Myocyte (in vitro differentiated cells): ENCODE results near the gene TIGD3. TPM values are rescaled to one million over a fixed set of nuclear protein-coding genes. Genes with fewer than 3 reads are reported as not detected.
"Not testable (repeated sequence)": the region's sequence is repeated elsewhere in the genome, so short reads cannot be mapped to it uniquely, and the experiment has no call there.

Experiments used
- DNase-seq: peaks from one replicate; pipeline ENCODE4 v3.0.0-alpha.2; 2012; ENCODE audit warnings: low read depth
- total RNA-seq: library from RNA; depleted of rRNA; stranded (reverse); fragments of >200 nt; gene quantifications from 2 replicates; pipeline ENCODE4 v1.2.3, GENCODE V29; 2014

TIGD3 gene
- total RNA-seq, 1 donor from 2014 or later = 0.72 TPM

GRCh38 chr11:65323813-65324212 lies 30.7 kb upstream of the TIGD3 start:
- DNase-seq = no peak

- DNase-seq = no peak
Measured at GRCh38 chr11:65325435-65325834, 29.1 kb upstream of the TIGD3 start.

GRCh38 chr11:65327021-65327420 lies 27.5 kb upstream of the TIGD3 start:
- DNase-seq = no peak

DNA sequence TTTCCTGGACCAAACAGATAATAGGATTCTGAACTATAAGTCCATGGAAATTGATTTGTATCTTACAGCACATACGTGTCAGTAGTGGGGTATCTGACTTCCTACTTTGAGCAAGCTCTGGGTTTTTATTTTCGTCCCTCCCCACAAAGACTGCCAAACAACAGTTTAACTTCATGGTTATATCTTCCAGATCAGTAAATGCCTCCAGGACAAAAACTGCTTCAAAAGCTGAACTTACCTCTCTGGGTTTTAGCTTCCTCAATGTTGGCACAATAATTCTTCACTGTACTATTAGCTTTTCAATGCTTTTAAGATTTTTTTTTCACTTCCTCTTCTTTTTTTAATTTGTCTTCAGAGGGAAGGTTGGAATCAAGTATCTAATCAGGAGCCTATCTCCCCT lies 25.1 kb upstream of the TIGD3 start:
- no peak for DNase-seq

DNA sequence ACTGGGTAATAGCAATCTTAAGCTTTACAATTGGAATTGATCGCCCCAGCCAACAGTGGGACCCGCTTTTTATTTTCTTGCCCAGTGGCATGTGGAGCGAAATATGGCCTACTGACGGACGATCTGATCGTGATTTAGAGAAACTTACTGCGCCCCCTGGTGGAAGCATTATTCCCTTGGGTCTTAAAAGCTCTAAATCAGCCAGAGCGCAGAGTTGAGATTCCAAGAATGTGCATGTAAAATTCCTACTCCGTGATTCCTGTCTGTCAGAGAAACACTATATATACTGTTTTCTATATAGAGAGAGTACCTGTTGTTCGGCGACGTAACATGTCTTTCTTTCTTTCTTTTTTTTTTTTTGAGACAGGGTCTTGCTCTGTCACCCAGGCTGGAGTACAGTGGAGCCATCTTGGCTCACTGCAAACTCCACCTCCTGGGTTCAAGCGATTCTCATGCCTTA lies 24.6 kb upstream of the TIGD3 start:
- peak; percentile 92 for DNase-seq

- DNase-seq = no peak
Measured at GRCh38 chr11:65330544-65330943, 24.0 kb upstream of the TIGD3 start.

- not testable (repeated sequence) for DNase-seq
Measured at GRCh38 chr11:65332591-65332990, 22.0 kb upstream of the TIGD3 start.

DNA sequence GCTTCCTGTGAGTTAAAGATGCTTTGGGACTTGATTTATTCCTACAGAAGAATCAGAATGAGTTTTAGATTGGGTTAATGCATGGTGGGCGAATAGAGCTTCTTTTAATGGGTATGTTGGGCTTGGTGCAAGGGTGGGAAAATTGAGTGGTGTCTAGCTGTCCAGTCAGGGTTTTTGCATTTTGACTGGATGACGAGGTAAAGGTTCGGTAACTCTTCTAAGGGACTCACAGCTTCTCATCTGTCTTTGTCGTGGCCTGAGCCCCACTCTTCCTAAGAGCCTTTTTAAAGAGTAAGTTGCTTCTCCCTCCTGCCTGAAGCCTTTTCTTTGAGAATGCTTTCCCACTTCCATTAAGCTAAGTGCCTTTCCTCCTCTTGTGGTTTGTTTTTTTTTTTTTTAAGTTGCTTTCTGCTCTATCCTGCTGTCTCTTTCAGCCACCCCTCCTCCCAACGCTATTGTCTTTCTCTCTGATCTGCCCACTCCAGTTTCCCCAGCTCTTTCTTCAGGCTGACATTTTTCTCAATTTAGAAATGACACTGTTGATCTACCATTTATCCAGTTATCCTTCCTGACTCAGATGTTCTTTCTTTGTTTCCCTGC lies 19.8 kb upstream of the TIGD3 start:
- DNase-seq = no peak

- peak; percentile 42 for DNase-seq
Measured at GRCh38 chr11:65338676-65339075, 15.9 kb upstream of the TIGD3 start.

DNA sequence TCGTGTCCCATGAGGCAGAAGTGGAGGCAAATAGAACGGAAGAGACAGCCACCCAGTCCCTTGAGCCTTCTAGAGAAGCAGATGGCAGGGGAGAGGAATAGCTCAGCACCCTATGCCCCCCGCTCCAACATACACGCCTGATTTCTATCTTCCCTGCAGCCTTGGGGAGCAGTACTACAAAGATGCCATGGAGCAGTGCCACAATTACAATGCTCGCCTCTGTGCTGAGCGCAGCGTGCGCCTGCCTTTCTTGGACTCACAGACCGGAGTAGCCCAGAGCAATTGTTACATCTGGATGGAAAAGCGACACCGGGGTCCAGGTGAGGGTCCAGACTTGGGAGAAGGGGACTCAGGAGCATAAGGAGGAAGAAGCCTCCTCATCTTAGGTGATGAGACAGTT lies 14.3 kb upstream of the TIGD3 start:
- no peak for DNase-seq

DNA sequence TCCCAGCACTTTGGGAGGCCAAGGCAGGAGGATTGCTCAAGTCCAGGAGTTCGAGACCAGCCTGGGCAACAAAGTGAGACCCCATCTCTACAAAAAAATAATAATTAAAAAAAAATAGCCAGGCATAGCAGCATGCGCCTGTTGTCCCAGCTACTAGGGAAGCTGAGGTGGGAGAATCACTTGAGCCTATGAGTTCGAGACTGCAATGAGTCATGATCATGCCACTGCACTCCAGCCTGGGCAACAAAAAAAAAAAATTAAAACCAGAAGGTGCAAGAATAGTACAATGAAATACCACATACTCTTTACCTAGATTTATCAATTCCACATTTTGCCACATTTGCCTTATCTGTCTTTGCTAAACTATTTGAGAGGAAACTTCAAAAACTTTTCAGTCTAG lies 12.7 kb upstream of the TIGD3 start:
- DNase-seq = no peak

DNA sequence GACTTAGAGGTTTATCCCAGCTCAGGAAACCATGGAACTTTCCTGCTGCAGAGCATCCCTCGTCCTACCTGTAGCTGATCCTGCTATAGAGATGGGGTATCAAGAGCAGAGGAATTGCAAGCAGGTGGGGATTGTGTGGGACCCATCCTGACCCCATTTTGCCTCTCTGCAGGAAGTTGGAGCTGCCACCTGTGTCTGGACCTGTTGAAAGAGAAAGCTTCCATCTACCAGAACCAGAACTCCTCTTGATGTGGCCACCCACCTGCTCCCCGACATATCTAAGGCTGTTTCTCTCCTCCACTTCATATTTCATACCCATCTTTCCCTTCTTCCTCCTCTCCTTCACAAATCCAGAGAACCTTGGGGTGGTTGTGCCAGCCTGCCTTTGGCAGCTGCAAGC lies 3.0 kb upstream of the TIGD3 start:
- no peak for DNase-seq

DNA sequence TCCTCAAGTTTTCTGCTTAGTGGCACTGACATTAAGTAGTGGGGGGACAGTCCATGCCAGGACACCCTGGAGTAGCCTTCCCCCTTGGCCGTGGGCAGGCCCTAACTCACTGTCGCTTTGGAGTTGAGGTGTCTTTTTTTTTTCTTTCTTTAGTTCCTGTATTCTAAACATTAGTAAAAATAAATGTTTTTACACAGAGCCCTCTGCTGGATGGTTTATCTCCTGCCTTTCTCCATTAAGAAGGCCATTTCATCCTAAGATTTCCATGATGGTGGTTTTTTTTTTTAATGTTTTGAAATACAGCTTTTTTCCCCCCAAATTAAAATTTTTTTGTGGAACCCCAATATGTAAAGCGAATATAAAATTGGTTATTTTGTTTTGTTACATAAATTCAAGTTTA lies 1.8 kb upstream of the TIGD3 start:
- no peak for DNase-seq

- no peak for DNase-seq
Measured at GRCh38 chr11:65353376-65353775, 1.2 kb upstream of the TIGD3 start.

GRCh38 chr11:65353900-65354264 lies 669 bp upstream of the TIGD3 start:
- DNase-seq = no peak

GRCh38 chr11:65355013-65355775 lies 643 bp downstream of the TIGD3 start:
- no peak for DNase-seq

DNA sequence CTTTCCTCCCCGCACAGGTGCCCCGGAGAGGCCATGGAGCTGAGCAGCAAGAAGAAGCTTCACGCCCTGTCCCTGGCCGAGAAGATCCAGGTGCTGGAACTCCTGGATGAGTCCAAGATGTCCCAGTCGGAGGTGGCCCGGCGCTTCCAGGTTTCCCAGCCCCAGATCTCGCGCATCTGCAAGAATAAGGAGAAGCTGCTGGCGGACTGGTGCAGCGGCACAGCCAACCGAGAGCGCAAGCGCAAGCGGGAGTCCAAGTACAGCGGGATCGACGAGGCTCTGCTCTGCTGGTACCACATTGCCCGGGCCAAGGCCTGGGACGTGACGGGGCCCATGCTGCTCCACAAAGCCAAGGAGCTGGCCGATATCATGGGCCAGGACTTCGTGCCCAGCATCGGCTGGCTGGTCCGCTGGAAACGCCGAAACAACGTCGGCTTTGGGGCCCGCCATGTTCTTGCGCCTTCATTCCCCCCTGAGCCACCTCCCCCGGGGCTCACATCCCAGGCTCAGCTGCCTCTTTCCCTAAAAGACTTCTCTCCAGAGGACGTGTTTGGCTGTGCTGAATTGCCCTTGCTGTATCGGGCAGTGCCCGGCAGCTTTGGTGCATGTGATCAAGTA lies 1.3 kb downstream of the TIGD3 start:
- peak; percentile 61 for DNase-seq

DNA sequence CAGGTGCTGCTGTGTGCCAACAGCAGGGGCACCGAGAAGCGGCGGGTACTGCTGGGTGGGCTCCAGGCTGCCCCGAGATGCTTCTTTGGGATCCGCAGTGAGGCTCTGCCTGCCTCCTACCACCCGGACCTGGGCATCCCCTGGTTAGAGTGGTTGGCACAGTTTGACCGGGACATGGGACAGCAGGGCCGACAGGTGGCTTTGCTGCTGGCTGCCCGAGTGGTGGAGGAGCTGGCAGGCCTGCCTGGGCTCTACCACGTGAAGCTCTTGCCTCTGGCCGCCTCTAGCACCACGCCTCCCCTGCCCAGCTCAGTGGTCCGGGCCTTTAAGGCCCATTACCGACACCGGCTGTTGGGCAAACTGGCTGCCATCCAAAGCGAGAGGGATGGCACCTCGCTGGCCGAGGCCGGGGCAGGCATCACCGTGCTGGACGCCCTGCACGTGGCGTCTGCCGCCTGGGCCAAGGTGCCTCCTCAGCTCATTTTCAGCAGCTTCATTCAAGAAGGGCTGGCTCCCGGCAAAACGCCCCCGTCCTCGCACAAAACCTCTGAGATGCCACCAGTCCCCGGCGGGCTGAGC lies 1.9 kb downstream of the TIGD3 start:
- DNase-seq = peak; percentile 56

DNA sequence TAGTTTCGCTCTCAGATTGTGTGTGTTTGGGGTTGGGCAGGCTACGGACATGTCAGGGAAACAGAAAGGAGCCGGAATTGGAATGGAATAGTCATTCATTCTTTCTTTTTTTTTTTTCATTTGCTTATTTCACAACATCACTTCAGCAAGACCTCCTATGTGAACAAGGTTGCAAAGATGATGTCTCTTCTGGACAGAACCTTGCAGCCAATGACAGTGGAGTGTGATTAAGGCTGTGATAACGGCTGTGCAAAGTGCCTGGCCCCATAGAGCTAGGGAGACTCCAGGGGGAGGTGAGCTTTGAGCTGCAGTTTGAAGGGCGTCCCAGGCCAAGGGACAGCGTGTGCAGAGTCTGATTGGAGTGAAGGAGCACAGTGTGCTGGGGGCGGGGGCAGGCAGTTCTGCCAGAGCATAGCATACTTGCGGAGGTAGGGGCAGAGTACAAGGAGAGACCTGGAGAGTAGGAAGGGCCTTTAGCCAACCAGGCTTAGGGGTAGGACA lies 3.4 kb downstream of the TIGD3 start:
- no peak for DNase-seq

DNA sequence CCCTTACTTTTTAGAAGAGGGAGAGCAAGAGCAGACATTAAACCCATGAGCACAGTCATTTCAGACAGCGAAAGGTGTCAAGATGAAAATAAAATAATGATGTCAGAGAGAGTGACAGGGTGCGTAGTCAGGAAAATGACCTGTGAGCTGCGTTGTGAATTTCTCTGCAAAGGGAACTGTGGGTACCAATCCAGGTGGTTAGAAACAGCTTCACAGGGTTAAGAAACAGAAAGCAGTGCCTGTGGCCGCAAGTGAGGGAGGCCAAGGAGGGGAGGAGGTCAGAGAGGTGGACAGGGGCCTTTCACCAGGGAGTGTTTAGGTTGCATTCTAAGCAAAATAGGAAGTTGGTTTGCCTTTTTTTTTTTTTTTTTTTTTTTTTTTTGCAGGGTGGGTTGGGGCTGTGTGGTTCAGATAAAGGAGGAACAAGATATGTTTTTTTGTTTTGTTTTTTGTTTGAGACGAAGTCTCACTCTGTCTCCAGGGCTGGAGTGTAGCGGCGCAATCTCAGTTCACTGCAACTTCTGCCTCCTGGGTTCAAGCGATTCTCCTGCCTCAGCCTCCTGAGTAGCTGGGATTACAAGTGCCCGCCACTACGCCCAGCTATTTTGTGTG lies 7.9 kb downstream of the TIGD3 start:
- DNase-seq = no peak

DNA sequence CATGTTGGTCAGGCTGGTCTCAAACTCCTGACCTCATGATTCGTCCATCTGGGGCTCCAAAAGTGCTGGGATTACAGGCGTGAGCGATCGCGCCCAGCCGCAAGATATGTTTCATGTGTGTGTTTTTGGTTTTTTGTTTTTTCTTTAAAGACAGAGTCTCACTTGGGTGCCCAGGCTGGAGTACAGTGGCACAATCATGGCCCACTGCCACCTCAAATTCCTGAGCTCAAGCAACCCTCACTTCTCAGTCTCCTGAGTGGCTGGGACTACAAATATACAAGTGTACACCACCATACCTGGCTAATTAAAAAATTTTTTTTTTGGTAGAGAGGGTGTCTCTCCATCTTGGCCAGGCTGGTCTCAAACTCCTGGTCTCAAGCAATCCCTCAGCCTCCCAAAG lies 8.4 kb downstream of the TIGD3 start:
- no peak for DNase-seq

- DNase-seq = no peak
Measured at GRCh38 chr11:65363770-65364169, 9.2 kb downstream of the TIGD3 start.
